Fibroblast of the aortic adventitia (primary cell): ENCODE results near the gene PSMG3. TPM values are rescaled to one million over a fixed set of nuclear protein-coding genes. Genes with fewer than 3 reads are reported as not detected.

Source experiments
- DNase-seq: peaks from one replicate; pipeline ENCODE4 v3.0.0-alpha.2; 2010; ENCODE audit warnings: low read depth
- H3K4me3 ChIP-seq: 2 replicates; pipeline ENCODE4 v1.5.1; 2011; ENCODE audit warnings: low read depth, mild to moderate bottlenecking, control low read depth, low read length, moderate library complexity
- total RNA-seq: library from RNA; depleted of rRNA; stranded (reverse); fragments of >200 nt; gene quantifications from 2 replicates; pipeline ENCODE4 v1.2.3, GENCODE V29; 2012; ENCODE audit warnings: low replicate concordance
- TF ChIP-seq, protein P1 (sequence below): IDR thresholded peaks from 2 replicates; pipeline ENCODE4 v1.5.1; 2011; ENCODE audit warnings: mild to moderate bottlenecking, low read length, control low read depth, inconsistent platforms; ENCODE audit not compliant: insufficient read depth

PSMG3 gene
- total RNA-seq, 1 donor, result 20.5 TPM

DNA sequence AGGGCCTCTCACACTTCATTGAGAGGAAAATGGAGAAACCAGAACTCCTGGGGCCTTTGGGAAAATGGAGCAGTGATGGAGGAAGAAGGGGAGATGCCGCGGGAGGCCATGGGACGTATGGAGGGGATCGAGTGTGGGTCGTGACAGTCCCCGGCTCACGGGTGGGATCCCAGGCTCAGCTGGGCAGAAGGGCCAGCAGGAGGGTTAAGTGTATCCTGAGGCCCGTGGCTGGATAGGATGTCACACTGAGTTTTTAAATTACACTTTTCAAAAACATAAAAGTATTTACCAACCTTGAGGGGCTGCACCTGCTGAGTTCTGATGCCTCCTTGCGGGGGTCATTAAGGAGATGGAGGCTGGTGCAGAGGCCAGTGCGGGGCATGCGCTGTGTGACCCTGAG, 28.0 kb upstream of the PSMG3 start:
- DNase-seq, result no peak
- no peak overlapping the region for H3K4me3 ChIP-seq
- TF ChIP-seq, protein P1, sequence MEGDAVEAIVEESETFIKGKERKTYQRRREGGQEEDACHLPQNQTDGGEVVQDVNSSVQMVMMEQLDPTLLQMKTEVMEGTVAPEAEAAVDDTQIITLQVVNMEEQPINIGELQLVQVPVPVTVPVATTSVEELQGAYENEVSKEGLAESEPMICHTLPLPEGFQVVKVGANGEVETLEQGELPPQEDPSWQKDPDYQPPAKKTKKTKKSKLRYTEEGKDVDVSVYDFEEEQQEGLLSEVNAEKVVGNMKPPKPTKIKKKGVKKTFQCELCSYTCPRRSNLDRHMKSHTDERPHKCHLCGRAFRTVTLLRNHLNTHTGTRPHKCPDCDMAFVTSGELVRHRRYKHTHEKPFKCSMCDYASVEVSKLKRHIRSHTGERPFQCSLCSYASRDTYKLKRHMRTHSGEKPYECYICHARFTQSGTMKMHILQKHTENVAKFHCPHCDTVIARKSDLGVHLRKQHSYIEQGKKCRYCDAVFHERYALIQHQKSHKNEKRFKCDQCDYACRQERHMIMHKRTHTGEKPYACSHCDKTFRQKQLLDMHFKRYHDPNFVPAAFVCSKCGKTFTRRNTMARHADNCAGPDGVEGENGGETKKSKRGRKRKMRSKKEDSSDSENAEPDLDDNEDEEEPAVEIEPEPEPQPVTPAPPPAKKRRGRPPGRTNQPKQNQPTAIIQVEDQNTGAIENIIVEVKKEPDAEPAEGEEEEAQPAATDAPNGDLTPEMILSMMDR, result no peak

DNA sequence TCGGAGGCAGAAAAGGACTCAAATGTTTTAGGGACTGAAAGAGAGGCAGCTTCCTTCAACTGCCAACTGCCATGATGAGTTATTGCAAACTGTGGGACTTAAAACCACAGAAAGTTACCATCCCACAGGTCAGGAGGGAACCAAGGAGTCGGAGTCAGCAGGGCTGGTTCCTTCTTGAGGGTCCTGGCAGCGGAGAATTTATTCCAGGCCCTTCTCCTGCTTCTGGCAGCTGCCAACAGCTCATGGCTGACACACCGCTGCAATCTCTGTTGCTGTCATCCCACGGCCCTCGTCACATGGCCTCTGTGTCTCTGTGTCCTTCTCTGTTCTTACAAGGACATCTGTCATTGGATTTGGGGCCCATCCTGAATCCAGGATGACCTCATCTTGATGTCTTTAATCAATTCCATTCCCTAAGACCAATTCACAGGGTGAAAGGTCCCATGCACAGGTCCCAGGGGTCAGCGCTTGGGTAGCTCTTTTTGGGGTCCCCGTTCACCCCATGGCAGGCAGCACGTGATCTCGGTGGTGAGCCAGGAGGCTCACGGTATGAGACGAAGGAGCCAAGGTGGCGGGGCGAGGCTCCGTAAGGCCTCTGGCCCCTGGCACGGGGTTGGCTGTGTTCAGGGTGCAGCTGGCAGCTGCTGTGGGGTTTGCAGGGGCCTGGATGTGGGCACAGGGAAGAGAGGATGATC, 27.4 kb upstream of the PSMG3 start:
- no peak for DNase-seq
- H3K4me3 ChIP-seq, result no peak overlapping the region
- TF ChIP-seq, protein P1, result no peak

DNA sequence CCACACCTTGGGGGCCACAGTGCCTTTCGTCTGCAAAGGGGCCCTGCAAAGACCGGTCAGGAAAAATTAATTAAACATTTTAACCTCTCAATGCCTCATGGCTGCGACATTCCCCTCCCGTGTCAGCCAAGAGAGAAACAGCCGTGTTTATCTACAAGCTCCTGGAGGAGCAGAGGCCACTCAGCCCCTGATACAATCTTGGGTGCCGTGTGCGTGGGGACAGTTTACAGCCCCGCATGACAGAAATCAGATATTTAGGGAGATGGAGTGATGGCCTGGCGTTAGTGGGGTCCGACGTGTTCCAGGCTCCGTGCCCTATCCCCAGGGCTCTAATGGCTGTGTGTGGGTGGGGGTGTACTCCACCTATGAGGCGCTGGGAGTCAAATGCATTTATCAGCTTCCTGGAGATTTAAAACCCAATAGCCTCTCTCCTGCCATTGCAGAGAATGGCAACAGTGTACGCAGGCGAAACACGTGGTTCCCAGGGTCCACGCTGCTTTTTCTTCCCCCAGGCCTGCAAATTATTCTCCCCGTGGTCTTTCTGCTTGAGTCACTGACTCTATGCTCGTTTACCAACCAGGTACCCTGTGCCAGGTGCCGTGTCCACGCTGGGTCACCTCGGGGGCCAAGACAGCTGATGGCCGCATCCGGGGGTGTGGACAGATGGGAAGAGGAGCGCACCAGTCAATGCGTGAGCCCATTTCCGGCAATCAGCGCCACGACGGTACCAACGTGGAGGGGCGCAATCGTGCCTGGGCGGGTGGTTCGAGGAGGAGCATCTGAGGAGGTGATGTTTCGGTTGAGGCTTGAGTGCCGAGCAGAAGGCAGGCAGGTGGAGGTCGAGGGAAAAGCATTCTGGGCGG, 26.6 kb upstream of the PSMG3 start:
- H3K4me3 ChIP-seq, result no peak overlapping the region
- TF ChIP-seq, protein P1, result no peak
- no peak for DNase-seq

DNA sequence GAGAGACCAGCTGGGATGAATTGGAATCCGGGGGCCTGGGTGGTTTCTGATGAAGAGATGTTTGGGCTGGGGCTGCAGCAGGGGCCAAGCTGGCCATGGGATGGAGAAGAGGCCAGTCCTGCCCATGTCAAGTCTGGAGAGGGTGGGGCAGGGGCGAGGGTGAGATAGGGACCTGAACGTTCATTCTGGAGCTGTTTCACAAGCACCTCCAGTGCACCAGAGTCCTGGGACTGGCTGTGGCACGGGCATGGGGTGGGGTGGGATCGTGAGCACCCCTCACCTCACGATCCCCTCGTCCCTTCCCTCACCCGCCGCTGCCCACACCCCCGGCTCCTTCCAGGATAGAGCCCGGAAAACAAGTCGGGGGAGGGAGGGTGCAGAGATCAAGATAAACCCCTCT, 25.8 kb upstream of the PSMG3 start:
- TF ChIP-seq, protein P1, result no peak
- H3K4me3 ChIP-seq, result no peak overlapping the region
- DNase-seq, result no peak

DNA sequence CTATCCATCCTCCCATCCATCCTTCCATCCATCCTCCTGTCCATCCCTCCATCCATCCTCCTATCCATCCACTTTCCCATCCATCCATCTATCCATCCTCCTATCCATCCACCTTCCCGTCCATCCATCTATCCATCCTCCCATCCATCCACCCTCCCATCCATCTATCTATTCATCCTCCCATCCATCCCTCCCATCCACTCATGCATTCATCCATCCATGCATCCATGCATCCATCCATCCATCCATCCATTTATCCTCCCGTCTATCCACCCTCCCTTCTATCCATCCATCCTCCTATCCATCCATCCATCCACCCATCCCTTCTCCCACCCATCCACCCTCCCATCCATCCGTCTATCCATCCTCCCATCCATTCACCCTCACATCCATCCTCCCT, 25.2 kb upstream of the PSMG3 start:
- TF ChIP-seq, protein P1, result no peak
- no peak overlapping the region for H3K4me3 ChIP-seq
- no peak for DNase-seq

DNA sequence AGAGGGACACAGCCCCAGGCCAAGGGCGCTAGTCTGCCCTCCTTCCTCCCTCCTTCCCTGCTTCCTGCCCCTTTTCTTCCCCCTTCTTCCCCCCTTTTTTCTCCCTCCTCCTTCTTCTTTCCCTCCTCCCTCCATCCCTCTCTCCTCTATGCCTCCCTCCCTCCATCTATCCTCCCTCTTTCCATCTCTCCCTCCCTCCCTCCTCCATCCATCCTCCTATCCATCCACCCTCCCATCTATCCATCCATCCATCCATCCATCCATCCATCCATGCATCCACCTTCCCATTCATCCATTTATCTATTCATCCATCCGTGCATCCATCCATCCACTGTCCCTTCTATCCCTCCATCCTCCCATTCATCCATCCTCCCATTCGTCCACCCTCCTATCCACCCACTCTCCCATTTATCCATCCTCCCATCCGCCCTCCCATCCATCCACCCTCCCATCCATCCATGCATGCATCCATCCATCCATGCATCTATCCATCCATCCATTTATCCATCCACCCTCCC, 24.1 kb upstream of the PSMG3 start:
- no peak for DNase-seq
- no peak overlapping the region for H3K4me3 ChIP-seq
- TF ChIP-seq, protein P1, result no peak
